ENCODE results near the gene MED14.
A peak's percentile ranks its signal among the peaks of the same experiment; 100 is the strongest.
"Not testable (repeated sequence)": the region's sequence is repeated elsewhere in the genome, so short reads cannot be mapped to it uniquely, and the experiment has no call there.

MED14 gene

GRCh38 chrX:40735325-40736169, at the start of gene MED14:
MED14 (minus strand) TSS chrX:40735542; CDS start chrX:40735412, 130 bp downstream.
- peak; percentile 84 for DNase-seq

GRCh38 chrX:40784516-40785151, 49.3 kb upstream of the MED14 start:
- no peak for DNase-seq

- not testable (repeated sequence) for DNase-seq
Observed at GRCh38 chrX:40782644-40783259, 47.4 kb upstream of the MED14 start.

GRCh38 chrX:40780951-40781350, 45.6 kb upstream of the MED14 start:
- DNase-seq: no peak

- no peak for DNase-seq
Observed at GRCh38 chrX:40780082-40780481, 44.7 kb upstream of the MED14 start.

- no peak for DNase-seq
Observed at GRCh38 chrX:40778861-40779575, 43.7 kb upstream of the MED14 start.

GRCh38 chrX:40773809-40774208, 38.5 kb upstream of the MED14 start:
- DNase-seq: no peak

GRCh38 chrX:40773188-40773587, 37.8 kb upstream of the MED14 start:
- no peak for DNase-seq

- DNase-seq: no peak
Observed at GRCh38 chrX:40772290-40772689, 36.9 kb upstream of the MED14 start.

- no peak for DNase-seq
Observed at GRCh38 chrX:40761762-40762161, 26.4 kb upstream of the MED14 start.

GRCh38 chrX:40759374-40759773, 24.0 kb upstream of the MED14 start:
- no peak for DNase-seq

GRCh38 chrX:40757058-40757457, 21.7 kb upstream of the MED14 start:
- no peak for DNase-seq

GRCh38 chrX:40755291-40756249, 20.2 kb upstream of the MED14 start:
- no peak for DNase-seq

GRCh38 chrX:40749681-40750494, 14.5 kb upstream of the MED14 start:
- no peak for DNase-seq

GRCh38 chrX:40748977-40749376, 13.6 kb upstream of the MED14 start:
- no peak for DNase-seq

- no peak for DNase-seq
Observed at GRCh38 chrX:40746521-40746920, 11.2 kb upstream of the MED14 start.

GRCh38 chrX:40736170-40736505, 796 bp upstream of the MED14 start:
- no peak for DNase-seq

GRCh38 chrX:40734971-40735324, 394 bp downstream of the MED14 start:
- no peak for DNase-seq

GRCh38 chrX:40733706-40734105, 1.6 kb downstream of the MED14 start:
- DNase-seq: no peak

GRCh38 chrX:40732499-40732898, 2.8 kb downstream of the MED14 start:
- DNase-seq: not testable (repeated sequence)

All from activated CD4-positive, alpha-beta T cell treated with anti-CD3 and anti-CD28 coated beads for 1 hour (primary cell).